ENCODE data around the gene CRTC3. TPM values are rescaled to one million over a fixed set of nuclear protein-coding genes. Genes with fewer than 3 reads are reported as not detected.

CRTC3 gene
- total and polyA plus RNA-seq, 2 of the 4 experiments (the other 2 are of a cell fraction): 4.7 to 14.8 TPM

DNA sequence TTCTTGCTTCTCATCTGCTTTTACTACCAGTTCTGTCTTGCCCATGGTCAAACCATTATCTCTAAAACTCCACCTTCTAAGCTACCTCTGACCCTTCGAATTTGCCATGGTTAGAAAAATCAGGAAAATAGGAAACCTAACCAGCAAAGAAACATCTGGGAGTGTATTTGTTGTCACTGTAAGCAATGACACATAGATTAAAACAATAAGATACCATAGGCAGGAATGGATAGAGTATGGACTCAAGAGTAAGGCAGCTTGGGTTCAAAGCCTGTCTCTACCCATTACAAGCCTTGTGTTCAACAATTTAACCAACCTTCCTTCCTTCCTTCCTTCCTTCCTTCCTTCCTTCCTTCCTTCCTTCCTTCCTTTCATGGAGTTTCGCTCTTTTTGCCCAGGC is 34.9 kb downstream of the CRTC3 start:
- H3K27ac ChIP-seq (ENCODE audit: insufficient read depth, low read length): no peak overlapping the region
- BruUV-seq (replicated peaks): no TSS peak
- H3K9me1 ChIP-seq (ENCODE audit: insufficient read depth, low read length): peaks cover 15% of the 10 kb centered on the region
- dilution Hi-C loops (cut with HindIII; ENCODE audit: low sequenced_read_pairs, unreplicated experiment) (no loop called here), in situ Hi-C loops (cut with MboI; ENCODE audit: low sequenced_read_pairs) (no loop called here), intact Hi-C loops (cut with micrococcal nuclease) (no loop called here)
- peaks cover 23% of the 10 kb centered on the region; the same call in 1 of the 2 replicates for H4K20me1 ChIP-seq (ENCODE audit: insufficient read depth, low read length)
- H3K4me1 ChIP-seq (ENCODE audit: control insufficient read depth, insufficient read depth, low read length): peaks cover 23% of the 10 kb centered on the region
- no peak overlapping the region for H2BK20ac ChIP-seq (ENCODE audit: low read depth, low read length)
- no peak overlapping the region for H2AFZ ChIP-seq (replicated peaks; ENCODE audit: low read length, poor library complexity)
- H3K9me3 ChIP-seq (ENCODE audit: control insufficient read depth, insufficient read depth, low read length): peaks cover 5% of the 10 kb centered on the region
- no peak overlapping the region for H3K9ac ChIP-seq (ENCODE audit: low read depth, low read length)
- no peak overlapping the region for H2BK15ac ChIP-seq (ENCODE audit: low read depth, low read length)
- no peak overlapping the region for H3K14ac ChIP-seq (replicated peaks; ENCODE audit: low read depth, low read length)
- no peak overlapping the region for H3K18ac ChIP-seq (ENCODE audit: low read depth, low read length)
- H4K91ac ChIP-seq (ENCODE audit: insufficient read depth, low read depth, low read length): no peak overlapping the region
- ATAC-seq (ENCODE audit: low read depth): no peak
- H3K79me1 ChIP-seq (ENCODE audit: low read depth in 1 of 2, low read length in 2 of 2): peaks cover 40 to 86% of the 10 kb centered on the region in 2 experiments
- no peak overlapping the region for H3K4me2 ChIP-seq (ENCODE audit: low read depth, low read length)
- H2AK5ac ChIP-seq (ENCODE audit: low read depth, low read length): no peak overlapping the region
- no peak overlapping the region for H3K56ac ChIP-seq (ENCODE audit: extremely low read depth, insufficient read depth, low read length)
- no CpG with 5 or more reads among the region's 2 CpGs for WGBS, 2 experiments (ENCODE audit: extremely low coverage in 2 of 2, insufficient read length in 1 of 2)
- H4K5ac ChIP-seq (ENCODE audit: low read depth, low read length): peak overlapping the region; percentile 39; the same call in 1 of the 2 replicates
- H3K27me3 ChIP-seq (ENCODE audit: control insufficient read depth, insufficient read depth, low read length): no peaks in the 10 kb centered on the region
- no peak overlapping the region for H2BK120ac ChIP-seq (ENCODE audit: low read depth, low read length)
- TF ChIP-seq CEBPB (IDR thresholded peaks at IDR 0.05; ENCODE audit: low read depth, low read length) (no peak), RCOR1 (IDR thresholded peaks at IDR 0.05; ENCODE audit: insufficient replicate concordance, low read length) (no peak), POLR2A (IDR thresholded peaks at IDR 0.05; ENCODE audit: low read depth, low read length) (no peak)
- TF ChIP-seq, protein P1, sequence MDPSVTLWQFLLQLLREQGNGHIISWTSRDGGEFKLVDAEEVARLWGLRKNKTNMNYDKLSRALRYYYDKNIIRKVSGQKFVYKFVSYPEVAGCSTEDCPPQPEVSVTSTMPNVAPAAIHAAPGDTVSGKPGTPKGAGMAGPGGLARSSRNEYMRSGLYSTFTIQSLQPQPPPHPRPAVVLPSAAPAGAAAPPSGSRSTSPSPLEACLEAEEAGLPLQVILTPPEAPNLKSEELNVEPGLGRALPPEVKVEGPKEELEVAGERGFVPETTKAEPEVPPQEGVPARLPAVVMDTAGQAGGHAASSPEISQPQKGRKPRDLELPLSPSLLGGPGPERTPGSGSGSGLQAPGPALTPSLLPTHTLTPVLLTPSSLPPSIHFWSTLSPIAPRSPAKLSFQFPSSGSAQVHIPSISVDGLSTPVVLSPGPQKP (IDR thresholded peaks at IDR 0.05; ENCODE audit: borderline replicate concordance, low read depth, low read length): no peak
- H4K8ac ChIP-seq (ENCODE audit: low read depth in 2 of 2, low read length in 2 of 2): no peak overlapping the region
- no peak overlapping the region for H3K4me3 ChIP-seq (ENCODE audit: insufficient read depth, low read depth, low read length)
- H3K23ac ChIP-seq (ENCODE audit: low read depth, low read length): no peak overlapping the region
- H3K4ac ChIP-seq (ENCODE audit: low read depth, low read length): no peak overlapping the region
- H2BK5ac ChIP-seq (ENCODE audit: low read depth, low read length, poor library complexity, severe bottlenecking): no peak overlapping the region
- no peak for DNase-seq
- CTCF ChIA-PET: interaction anchor here (0.6 kb wide), 1 partner anchor 8 kb away, joined by 3 read pairs; no protein-coding TSS in a partner anchor
- H2AK9ac ChIP-seq (replicated peaks; ENCODE audit: low read depth, low read length, poor library complexity): no peak overlapping the region
- peaks cover 2% of the 10 kb centered on the region; the same call in 1 of the 2 replicates for H3K36me3 ChIP-seq (ENCODE audit: control insufficient read depth, insufficient read depth, low read length)
- POLR2A ChIA-PET (ENCODE audit: unreplicated experiment): no interaction called here
